IMR-90 (cell line): Measurements from ENCODE around the gene CLCN4. TPM values are rescaled to one million over a fixed set of nuclear protein-coding genes. Genes with fewer than 3 reads are reported as not detected.

Experiments
- ATAC-seq: fragments of 200-7000 bp; cut with Tn5 transposase; 2 replicates; pipeline ENCODE4 v1.9.1; 2020; ENCODE audit warnings: low read depth, mild to moderate bottlenecking, moderate library complexity
- BruUV-seq: library from RNA; stranded (reverse); fragments of 400-500 nt; replicated peaks from 2 replicates; lab custom pipeline; 2021; lab: Mats Ljungman, UMichigan
- CTCF ChIA-PET: fragments of 300-600 bp; formaldehyde crosslinking; extraction: SDS; loops from one replicate; lab custom pipeline; 2021; ENCODE audit warnings: antibody characterized with exemption; lab: Yijun Ruan, JAX
- POLR2A ChIA-PET: fragments of 300-600 bp; sonication (Branson Sonifier 250); formaldehyde crosslinking; loops from one replicate; lab custom pipeline; 2022; ENCODE audit warnings: antibody characterized with exemption; ENCODE audit not compliant: unreplicated experiment; lab: Charles Lee
- DNase-seq: peaks from one replicate; pipeline ENCODE4 v3.0.0; 2013
- H2AFZ ChIP-seq: replicated peaks from 2 replicates; pipeline ENCODE3; 2013; ENCODE audit warnings: low read length, mild to moderate bottlenecking; ENCODE audit not compliant: poor library complexity
- H2AK5ac ChIP-seq: 2 replicates; pipeline ENCODE4 v1.6.1; 2013; ENCODE audit warnings: low read depth, low read length, inconsistent platforms
- H2AK9ac ChIP-seq: replicated peaks from 2 replicates; pipeline ENCODE3; 2013; ENCODE audit warnings: mild to moderate bottlenecking, low read depth, low read length, moderate library complexity; ENCODE audit not compliant: poor library complexity
- H2BK120ac ChIP-seq: 2 replicates; pipeline ENCODE4 v1.6.1; 2013; ENCODE audit warnings: low read depth, low read length, inconsistent platforms
- H2BK15ac ChIP-seq: 3 replicates; pipeline ENCODE4 v1.6.1; 2013; ENCODE audit warnings: low read depth, low read length, inconsistent platforms
- H2BK20ac ChIP-seq: 2 replicates; pipeline ENCODE4 v1.6.1; 2013; ENCODE audit warnings: low read depth, mild to moderate bottlenecking, inconsistent platforms, low read length, moderate library complexity
- H2BK5ac ChIP-seq: 2 replicates; pipeline ENCODE4 v1.6.1; 2013; ENCODE audit warnings: mild to moderate bottlenecking, low read depth, low read length, inconsistent platforms; ENCODE audit not compliant: poor library complexity, severe bottlenecking
- H3K14ac ChIP-seq: replicated peaks from 2 replicates; pipeline ENCODE4 v1.6.1; 2013; ENCODE audit warnings: low read depth, low read length, inconsistent platforms
- H3K18ac ChIP-seq: 2 replicates; pipeline ENCODE4 v1.6.1; 2013; ENCODE audit warnings: low read depth, low read length, control low read depth
- H3K23ac ChIP-seq: 2 replicates; pipeline ENCODE4 v1.6.1; 2013; ENCODE audit warnings: low read depth, low read length, inconsistent platforms
- H3K27ac ChIP-seq: 2 replicates; pipeline ENCODE4 v1.5.1; 2013; ENCODE audit warnings: mild to moderate bottlenecking, control low read depth, low read length; ENCODE audit not compliant: insufficient read depth
- H3K27me3 ChIP-seq: 2 replicates; pipeline ENCODE4 v1.6.1; 2013; ENCODE audit warnings: low read length; ENCODE audit not compliant: control insufficient read depth, insufficient read depth
- H3K36me3 ChIP-seq: 2 replicates; pipeline ENCODE4 v1.6.1; 2013; ENCODE audit warnings: low read length, mixed read lengths; ENCODE audit not compliant: control insufficient read depth, insufficient read depth
- H3K4ac ChIP-seq: 2 replicates; pipeline ENCODE4 v1.6.1; 2013; ENCODE audit warnings: low read depth, low read length, inconsistent platforms
- H3K4me1 ChIP-seq: 2 replicates; pipeline ENCODE4 v1.6.1; 2013; ENCODE audit warnings: low read length, mixed read lengths; ENCODE audit not compliant: control insufficient read depth, insufficient read depth
- H3K4me2 ChIP-seq: 2 replicates; pipeline ENCODE4 v1.6.1; 2013; ENCODE audit warnings: low read depth, mild to moderate bottlenecking, control low read depth, low read length, moderate library complexity
- H3K4me3 ChIP-seq: 2 replicates; pipeline ENCODE4 v1.5.1; 2013; ENCODE audit warnings: low read depth, mild to moderate bottlenecking, control low read depth, low read length, moderate library complexity; ENCODE audit not compliant: insufficient read depth
- H3K56ac ChIP-seq: 2 replicates; pipeline ENCODE4 v1.6.1; 2013; ENCODE audit warnings: low read length, inconsistent platforms; ENCODE audit not compliant: insufficient read depth; ENCODE audit errors: extremely low read depth
- H3K79me1 ChIP-seq, 2 experiments: 2 replicates each; pipeline ENCODE4 v1.6.1; 2013; ENCODE audit warnings: low read length in 2 of 2, inconsistent platforms in 1 of 2, low read depth in 1 of 2
- H3K9ac ChIP-seq: 2 replicates; pipeline ENCODE4 v1.6.1; 2013; ENCODE audit warnings: low read depth, low read length, control low read depth
- H3K9me1 ChIP-seq: 2 replicates; pipeline ENCODE4 v1.6.1; 2013; ENCODE audit warnings: low read length, inconsistent platforms; ENCODE audit not compliant: insufficient read depth
- H3K9me3 ChIP-seq: 2 replicates; pipeline ENCODE4 v1.6.1; 2013; ENCODE audit warnings: low read length; ENCODE audit not compliant: control insufficient read depth, insufficient read depth
- H4K20me1 ChIP-seq: 2 replicates; pipeline ENCODE4 v1.6.1; 2013; ENCODE audit warnings: low read length, inconsistent platforms; ENCODE audit not compliant: insufficient read depth
- H4K5ac ChIP-seq: 2 replicates; pipeline ENCODE4 v1.6.1; 2013; ENCODE audit warnings: mild to moderate bottlenecking, low read depth, low read length, control low read depth
- H4K8ac ChIP-seq, 2 experiments: 2 replicates each; pipeline ENCODE4 v1.6.1; 2013; ENCODE audit warnings: low read depth in 2 of 2, low read length in 2 of 2, control low read depth in 1 of 2, inconsistent platforms in 1 of 2
- H4K91ac ChIP-seq: 2 replicates; pipeline ENCODE4 v1.6.1; 2013; ENCODE audit warnings: low read depth, low read length, inconsistent platforms; ENCODE audit not compliant: insufficient read depth
- BHLHE40 ChIP-seq: fragments of 150-350 bp; IDR thresholded peaks from 2 replicates; pipeline ENCODE4 v1.6.1; 2016; ENCODE audit warnings: mild to moderate bottlenecking, low read depth, low read length
- CEBPB ChIP-seq: IDR thresholded peaks from 2 replicates; pipeline ENCODE4 v1.6.1; 2012; ENCODE audit warnings: low read depth, low read length, improper control_type of control experiment
- CHD1 ChIP-seq: IDR thresholded peaks from 2 replicates; pipeline ENCODE4 v1.6.1; 2012; ENCODE audit warnings: low read depth, low read length, improper control_type of control experiment
- CTCF ChIP-seq: conservative IDR thresholded peaks from 2 replicates; pipeline ENCODE4 v1.5.1; 2012; ENCODE audit warnings: mild to moderate bottlenecking, low read depth, low read length, improper control_type of control experiment
- ELK1 ChIP-seq: fragments of 150-350 bp; IDR thresholded peaks from 2 replicates; pipeline ENCODE4 v1.6.1; 2016; ENCODE audit warnings: low read depth, mild to moderate bottlenecking, low read length, moderate library complexity, borderline replicate concordance
- FOS ChIP-seq: fragments of 150-350 bp; IDR thresholded peaks from 2 replicates; pipeline ENCODE4 v1.6.1; 2016; ENCODE audit warnings: low read depth, low read length
- MAFK ChIP-seq: IDR thresholded peaks from 2 replicates; pipeline ENCODE4 v1.6.1; 2012; ENCODE audit warnings: low read depth, low read length, improper control_type of control experiment
- MAZ ChIP-seq: IDR thresholded peaks from 2 replicates; pipeline ENCODE4 v1.6.1; 2012; ENCODE audit warnings: low read depth, mild to moderate bottlenecking, low read length, improper control_type of control experiment, moderate library complexity, borderline replicate concordance
- MXI1 ChIP-seq: IDR thresholded peaks from 2 replicates; pipeline ENCODE4 v1.6.1; 2012; ENCODE audit warnings: low read depth, mild to moderate bottlenecking, low read length, moderate library complexity, borderline replicate concordance
- NFE2L2 ChIP-seq: fragments of 150-350 bp; IDR thresholded peaks from 2 replicates; pipeline ENCODE4 v1.6.1; 2016; ENCODE audit warnings: low read depth, mild to moderate bottlenecking, low read length
- POLR2A ChIP-seq: IDR thresholded peaks from 2 replicates; pipeline ENCODE4 v1.6.1; 2012; ENCODE audit warnings: mild to moderate bottlenecking, low read depth, low read length
- RAD21 ChIP-seq: IDR thresholded peaks from 2 replicates; pipeline ENCODE4 v1.6.1; 2012; ENCODE audit warnings: low read length, improper control_type of control experiment
- RCOR1 ChIP-seq: IDR thresholded peaks from 2 replicates; pipeline ENCODE4 v1.6.1; 2012; ENCODE audit warnings: mild to moderate bottlenecking, low read length, improper control_type of control experiment; ENCODE audit not compliant: insufficient replicate concordance
- RFX5 ChIP-seq: IDR thresholded peaks from 2 replicates; pipeline ENCODE4 v1.8.0; 2012; ENCODE audit warnings: low read depth, mild to moderate bottlenecking, low read length, moderate library complexity
- SMC3 ChIP-seq: fragments of 150-350 bp; IDR thresholded peaks from 2 replicates; pipeline ENCODE4 v1.6.1; 2016; ENCODE audit warnings: low read depth, mild to moderate bottlenecking, antibody characterized with exemption, low read length, moderate library complexity
- USF2 ChIP-seq: fragments of 150-350 bp; IDR thresholded peaks from 2 replicates; pipeline ENCODE4 v1.6.1; 2017; ENCODE audit warnings: mild to moderate bottlenecking, antibody characterized with exemption, low read length, low read depth
- WGBS, 2 experiments: methylation state at CpG; one replicate each; pipeline versions ENCODE4 v1.1.5 to v1.1.7; 2013; ENCODE audit warnings: missing lambda C conversion rate in 2 of 2; ENCODE audit not compliant: insufficient read length in 1 of 2; ENCODE audit errors: extremely low coverage in 2 of 2; 5-methylcytosine and 5-hydroxymethylcytosine counted together
- dilution Hi-C: fragments of 300-500 bp; cut with HindIII; formaldehyde crosslinking; loops from one replicate; pipeline ENCODE4 v1.14.3; 2018; ENCODE audit warnings: low sequenced_read_pairs; ENCODE audit not compliant: unreplicated experiment
- in situ Hi-C: fragments of 300-500 bp; cut with MboI; formaldehyde crosslinking; loops from 3 replicates; pipeline ENCODE4 v1.14.3; 2019; ENCODE audit warnings: low sequenced_read_pairs, inconsistent platforms, mixed read lengths
- intact Hi-C: fragments of 100-400 bp; cut with micrococcal nuclease; formaldehyde crosslinking; loops from 2 replicates; pipeline ENCODE4 v1.10.0; 2022
- polyA plus RNA-seq, 3 experiments: library from polyadenylated mRNA; depleted of rRNA; stranded (reverse); fragments of >200 nt; gene quantifications; 2 replicates each; pipeline ENCODE4 v1.2.3, GENCODE V29; 2012; ENCODE audit warnings: low replicate concordance in 1 of 3
- total RNA-seq: library from RNA; depleted of rRNA; stranded (reverse); fragments of >200 nt; gene quantifications from 2 replicates; pipeline ENCODE4 v1.2.3, GENCODE V29; 2012

The CLCN4 gene
- total and polyA plus RNA-seq, 2 of the 4 experiments (the other 2 are of a cell fraction), result 2.2 to 4.5 TPM

GRCh38 chrX:10244915-10245622, 88.3 kb downstream of the CLCN4 start:
- ATAC-seq (no peak), DNase-seq (no peak)
- H3K9me1 ChIP-seq, result peaks cover 4% of the 10 kb centered on the region; the same call in 1 of the 2 replicates

More at GRCh38 chrX:10244915-10245622, 88.3 kb downstream of the CLCN4 start:
- Histone ChIP-seq H3K9me3 (no peaks in the 10 kb centered on the region), H3K9ac (no peak overlapping the region), H4K5ac (no peak overlapping the region), H3K4me1 (peaks cover 6% of the 10 kb centered on the region; the same call in 1 of the 2 replicates), H4K91ac (no peak overlapping the region), H3K27ac (no peak overlapping the region), H3K4me3 (no peak overlapping the region), H4K20me1 (no peaks in the 10 kb centered on the region), H3K14ac (no peak overlapping the region), H3K18ac (no peak overlapping the region), H3K79me1 (no peaks in the 10 kb centered on the region), H3K56ac (no peak overlapping the region), H2BK5ac (no peak overlapping the region), H3K4ac (no peak overlapping the region), H4K8ac (no peak overlapping the region), H2AFZ (peak overlapping the region; percentile 47), H2AK9ac (no peak overlapping the region), H3K4me2 (no peak overlapping the region), H3K23ac (no peak overlapping the region), H3K36me3 (no peaks in the 10 kb centered on the region), H2BK15ac (no peak overlapping the region), H2BK120ac (no peak overlapping the region), H2AK5ac (no peak overlapping the region), H3K27me3 (no peaks in the 10 kb centered on the region), H2BK20ac (no peak overlapping the region)
- CTCF ChIA-PET, result no interaction called here
- no peak for TF ChIP-seq SMC3
- no peak for TF ChIP-seq MAZ
- TF ChIP-seq RCOR1, result no peak
- no peak for TF ChIP-seq USF2
- no peak for TF ChIP-seq RFX5
- no peak for TF ChIP-seq MAFK
- no peak for TF ChIP-seq POLR2A
- no peak for TF ChIP-seq NFE2L2
- no peak for TF ChIP-seq CEBPB
- no peak for TF ChIP-seq ELK1
- TF ChIP-seq RAD21, result no peak
- no peak for TF ChIP-seq CTCF
- no peak for TF ChIP-seq CHD1
- no peak for TF ChIP-seq BHLHE40
- TF ChIP-seq MXI1, result no peak
- no peak for TF ChIP-seq FOS
- intact Hi-C loops, result no loop called here
- dilution Hi-C loops, result no loop called here
- 43% methylated on average over 7 of the region's 9 CpGs; no CpG with 5 or more reads in 1 of the 2 experiments for WGBS, 2 experiments
- no TSS peak for BruUV-seq
- POLR2A ChIA-PET, result no interaction called here
- in situ Hi-C loops, result no loop called here
